ENCODE data around the gene PLAAT3. TPM values are rescaled to one million over a fixed set of nuclear protein-coding genes. Genes with fewer than 3 reads are reported as not detected.
A peak's percentile ranks its signal among the peaks of the same experiment; 100 is the strongest.
"Not testable (repeated sequence)": the region's sequence is repeated elsewhere in the genome, so short reads cannot be mapped to it uniquely, and the experiment has no call there.

The PLAAT3 gene
- polyA plus RNA-seq, 1 experiment, result 8.1 TPM

DNA sequence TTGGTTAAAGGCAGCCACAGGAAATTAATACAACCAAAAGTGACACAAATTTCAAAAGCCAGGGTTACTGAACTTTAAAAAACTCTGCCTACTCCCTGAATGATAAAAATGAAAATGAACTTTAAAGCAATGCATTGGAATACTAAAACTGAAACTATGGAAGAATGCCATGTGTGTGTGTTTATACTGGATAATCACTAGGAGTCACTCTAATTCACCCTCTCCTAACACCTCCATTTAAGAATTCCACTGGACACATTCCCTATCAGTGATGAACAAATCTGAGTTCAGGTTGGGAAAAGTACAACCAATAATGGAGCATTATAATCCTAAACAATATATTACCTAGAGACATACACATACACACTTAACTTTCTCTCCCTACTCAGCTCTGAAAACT, 27.5 kb upstream of the PLAAT3 start:
- no peaks in the 10 kb centered on the region for H3K9me3 ChIP-seq (ENCODE audit: control insufficient read depth, insufficient read depth, low read length)
- no peak overlapping the region for H3K4me3 ChIP-seq (ENCODE audit: low read depth, low read length)
- ChIA-PET POLR2A (no interaction called here), CTCF (interaction anchor here (10.8 kb wide), 1 partner anchor 161 kb away, joined by 185 read pairs; no protein-coding TSS in a partner anchor)
- TF ChIP-seq, protein P1, sequence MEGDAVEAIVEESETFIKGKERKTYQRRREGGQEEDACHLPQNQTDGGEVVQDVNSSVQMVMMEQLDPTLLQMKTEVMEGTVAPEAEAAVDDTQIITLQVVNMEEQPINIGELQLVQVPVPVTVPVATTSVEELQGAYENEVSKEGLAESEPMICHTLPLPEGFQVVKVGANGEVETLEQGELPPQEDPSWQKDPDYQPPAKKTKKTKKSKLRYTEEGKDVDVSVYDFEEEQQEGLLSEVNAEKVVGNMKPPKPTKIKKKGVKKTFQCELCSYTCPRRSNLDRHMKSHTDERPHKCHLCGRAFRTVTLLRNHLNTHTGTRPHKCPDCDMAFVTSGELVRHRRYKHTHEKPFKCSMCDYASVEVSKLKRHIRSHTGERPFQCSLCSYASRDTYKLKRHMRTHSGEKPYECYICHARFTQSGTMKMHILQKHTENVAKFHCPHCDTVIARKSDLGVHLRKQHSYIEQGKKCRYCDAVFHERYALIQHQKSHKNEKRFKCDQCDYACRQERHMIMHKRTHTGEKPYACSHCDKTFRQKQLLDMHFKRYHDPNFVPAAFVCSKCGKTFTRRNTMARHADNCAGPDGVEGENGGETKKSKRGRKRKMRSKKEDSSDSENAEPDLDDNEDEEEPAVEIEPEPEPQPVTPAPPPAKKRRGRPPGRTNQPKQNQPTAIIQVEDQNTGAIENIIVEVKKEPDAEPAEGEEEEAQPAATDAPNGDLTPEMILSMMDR (IDR thresholded peaks at IDR 0.05; ENCODE audit: low read depth, low read length), result no peak
- H3K27ac ChIP-seq (ENCODE audit: low read depth, low read length), result no peak overlapping the region
- no peaks in the 10 kb centered on the region for H3K27me3 ChIP-seq (ENCODE audit: control insufficient read depth, insufficient read depth, low read length)
- DNase-seq (ENCODE audit: low read depth, low spot score), result no peak

DNA sequence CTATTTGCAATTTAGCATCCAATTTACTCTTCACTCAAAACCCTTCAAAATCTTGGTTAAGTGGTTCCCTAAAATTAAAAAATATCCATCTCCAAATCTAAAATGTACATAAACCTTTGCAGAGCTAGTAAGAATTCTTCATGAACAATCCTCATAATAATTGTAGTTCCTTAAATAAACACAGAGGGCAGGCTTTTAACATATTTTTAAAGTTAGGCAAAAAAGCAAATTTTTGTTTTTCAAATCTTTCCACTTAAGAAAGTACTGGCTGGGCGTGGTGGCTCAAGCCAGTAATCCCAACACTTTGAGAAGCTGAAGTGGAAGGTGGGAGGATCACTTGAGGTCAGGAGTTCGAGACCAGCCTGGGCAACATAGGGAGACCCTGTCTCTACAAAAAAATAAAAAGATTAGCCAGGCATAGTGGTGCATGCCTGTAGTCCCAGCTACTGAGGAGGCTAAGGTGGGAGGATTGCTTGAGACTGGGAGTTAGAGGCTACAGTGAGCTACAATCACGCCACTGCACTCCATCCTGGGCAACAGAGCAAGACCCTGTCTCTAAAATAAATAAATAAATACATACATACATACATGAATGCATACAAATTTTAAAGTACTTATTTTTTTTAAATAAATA, 25.1 kb upstream of the PLAAT3 start:
- Histone ChIP-seq H3K27me3 (ENCODE audit: control insufficient read depth, insufficient read depth, low read length) (no peaks in the 10 kb centered on the region), H3K9me3 (ENCODE audit: control insufficient read depth, insufficient read depth, low read length) (no peaks in the 10 kb centered on the region), H3K27ac (ENCODE audit: low read depth, low read length) (no peak overlapping the region), H3K4me3 (ENCODE audit: low read depth, low read length) (no peak overlapping the region)
- POLR2A ChIA-PET, result no interaction called here
- TF ChIP-seq, protein P1 (IDR thresholded peaks at IDR 0.05; ENCODE audit: low read depth, low read length), result peak; percentile 30
- no peak for DNase-seq (ENCODE audit: low read depth, low spot score)
- CTCF ChIA-PET, result interaction anchor here (0.7 to 10.8 kb wide), 21 partner anchors 9 to 159 kb away, joined by 3 to 185 read pairs (median 5); no protein-coding TSS in a partner anchor

DNA sequence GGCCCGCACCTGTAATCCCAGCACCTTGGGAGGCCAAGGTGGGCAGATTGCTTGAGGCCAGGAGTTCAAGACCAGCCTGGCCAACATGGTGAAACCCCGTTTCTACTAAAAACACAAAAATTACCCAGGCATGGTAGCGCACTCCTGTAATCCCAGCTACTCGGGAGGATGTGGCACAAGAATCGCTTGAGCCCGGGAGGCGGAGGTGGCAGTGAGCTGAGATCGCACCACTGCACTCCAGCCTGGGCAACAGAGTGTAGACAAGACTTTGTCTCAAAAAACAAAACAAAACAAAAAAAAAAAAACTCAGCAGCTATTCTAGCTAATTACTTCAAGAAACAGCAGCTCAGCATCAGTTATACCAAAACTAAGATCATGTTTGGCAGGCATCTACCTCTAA, 24.2 kb upstream of the PLAAT3 start:
- H3K9me3 ChIP-seq (ENCODE audit: control insufficient read depth, insufficient read depth, low read length); H3K4me3 ChIP-seq (ENCODE audit: low read depth, low read length); H3K27me3 ChIP-seq (ENCODE audit: control insufficient read depth, insufficient read depth, low read length); POLR2A ChIA-PET; DNase-seq (ENCODE audit: low read depth, low spot score); H3K27ac ChIP-seq (ENCODE audit: low read depth, low read length): not testable (repeated sequence)
- CTCF ChIA-PET, result interaction anchor here (0.8 to 10.8 kb wide), 18 partner anchors 9 to 158 kb away, joined by 3 to 185 read pairs (median 4); no protein-coding TSS in a partner anchor

DNA sequence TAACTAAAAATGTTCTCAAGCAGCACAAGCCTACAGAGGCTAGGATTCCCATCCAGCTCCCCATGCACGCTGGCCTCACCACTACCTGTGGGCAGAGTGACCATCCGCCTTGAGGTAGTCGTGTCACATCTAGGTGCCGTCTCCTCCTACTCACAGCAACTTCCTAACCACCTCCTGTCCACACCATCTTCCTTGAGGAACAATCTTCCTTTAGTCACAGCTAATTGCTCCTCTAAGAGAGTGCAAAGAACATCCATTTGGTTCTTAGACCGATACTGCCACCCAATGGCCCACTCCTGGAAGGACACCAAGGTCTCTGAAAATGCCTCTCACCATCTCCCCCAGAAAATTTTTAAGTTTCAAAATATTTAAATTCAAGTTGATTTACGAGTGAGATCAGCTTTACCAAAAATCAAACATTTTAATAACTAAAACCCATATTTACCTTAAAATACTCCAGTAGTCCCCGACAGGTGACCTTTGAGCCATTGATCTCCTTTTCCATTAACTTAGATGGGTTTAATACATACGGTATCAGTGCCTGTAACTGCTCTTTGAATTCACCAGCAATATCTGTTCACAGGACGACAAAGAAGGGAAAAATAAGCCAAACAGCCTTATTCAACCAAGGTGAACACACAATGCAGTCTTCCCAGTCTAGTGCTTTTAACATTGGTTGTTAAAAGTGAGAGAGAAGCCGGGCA, 21.7 kb upstream of the PLAAT3 start:
- POLR2A ChIA-PET, result no interaction called here
- TF ChIP-seq, protein P1 (IDR thresholded peaks at IDR 0.05; ENCODE audit: low read depth, low read length), result peak; percentile 89
- Histone ChIP-seq H3K27me3 (ENCODE audit: control insufficient read depth, insufficient read depth, low read length) (no peaks in the 10 kb centered on the region), H3K9me3 (ENCODE audit: control insufficient read depth, insufficient read depth, low read length) (no peaks in the 10 kb centered on the region), H3K4me3 (ENCODE audit: low read depth, low read length) (no peak overlapping the region), H3K27ac (ENCODE audit: low read depth, low read length) (no peak overlapping the region)
- CTCF ChIA-PET, result interaction anchor here (0.6 to 10.8 kb wide), 16 partner anchors 10 to 162 kb away, joined by 3 to 185 read pairs (median 4); no protein-coding TSS in a partner anchor
- peak; percentile 27 for DNase-seq (ENCODE audit: low read depth, low spot score)

DNA sequence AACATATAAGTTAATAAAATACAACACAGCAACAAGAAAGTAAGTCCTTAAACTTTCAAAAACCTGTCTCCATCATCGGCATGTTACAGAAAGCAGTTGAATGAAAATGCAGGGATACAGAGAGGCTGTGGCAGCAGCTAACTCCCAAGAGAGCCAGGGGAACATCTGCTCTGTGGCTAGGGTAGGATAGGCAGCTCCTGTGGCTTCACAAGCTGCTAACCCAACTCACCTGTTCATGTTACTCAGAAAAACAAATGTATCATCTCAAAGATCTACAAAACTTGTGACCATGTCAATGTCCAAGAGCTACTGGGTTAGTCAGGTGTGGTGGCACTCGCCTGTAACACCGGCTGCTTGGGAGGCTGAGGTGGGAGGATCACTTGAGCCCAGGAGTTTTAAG, 15.2 kb upstream of the PLAAT3 start:
- no peak overlapping the region for H3K4me3 ChIP-seq (ENCODE audit: low read depth, low read length)
- H3K27me3 ChIP-seq (ENCODE audit: control insufficient read depth, insufficient read depth, low read length), result no peaks in the 10 kb centered on the region
- TF ChIP-seq, protein P1 (IDR thresholded peaks at IDR 0.05; ENCODE audit: low read depth, low read length), result no peak
- ChIA-PET CTCF (interaction anchor here (0.6 to 4.3 kb wide), 5 partner anchors 9 to 150 kb away, joined by 3 to 37 read pairs (median 4); no protein-coding TSS in a partner anchor), POLR2A (no interaction called here)
- H3K27ac ChIP-seq (ENCODE audit: low read depth, low read length), result no peak overlapping the region
- no peaks in the 10 kb centered on the region for H3K9me3 ChIP-seq (ENCODE audit: control insufficient read depth, insufficient read depth, low read length)
- no peak for DNase-seq (ENCODE audit: low read depth, low spot score)

All from AG04450 (cell line).